ENCODE measurements around the gene RAB21.
A peak's percentile ranks its signal among the peaks of the same experiment; 100 is the strongest.

The RAB21 gene

DNA sequence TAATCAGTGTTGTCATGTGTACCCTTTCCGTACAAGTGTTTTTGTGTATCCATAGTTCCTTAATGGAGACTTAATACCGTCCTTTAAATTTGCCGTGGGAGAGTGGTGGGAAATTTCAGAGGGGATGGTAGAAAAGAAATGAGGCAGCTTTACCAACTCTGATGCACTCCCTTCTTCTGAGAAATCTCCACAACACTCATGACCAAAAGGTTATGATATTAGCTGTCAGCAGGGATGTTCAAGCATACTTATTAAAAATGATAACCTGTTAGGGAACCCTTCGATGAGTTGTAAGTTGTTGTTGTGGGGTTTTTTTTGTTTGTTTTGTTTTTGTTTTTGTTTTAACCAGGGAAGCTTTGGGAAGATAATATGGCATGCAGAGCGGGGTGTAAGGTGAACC lies 12.5 kb downstream of the RAB21 start:
- H3K27me3 ChIP-seq (ENCODE audit: insufficient read depth, low read length, poor library complexity, severe bottlenecking) = no peaks in the 10 kb centered on the region
- H3K36me3 ChIP-seq (ENCODE audit: insufficient read depth, low read length) = peaks cover 25% of the 10 kb centered on the region
- TF ChIP-seq, protein P1, sequence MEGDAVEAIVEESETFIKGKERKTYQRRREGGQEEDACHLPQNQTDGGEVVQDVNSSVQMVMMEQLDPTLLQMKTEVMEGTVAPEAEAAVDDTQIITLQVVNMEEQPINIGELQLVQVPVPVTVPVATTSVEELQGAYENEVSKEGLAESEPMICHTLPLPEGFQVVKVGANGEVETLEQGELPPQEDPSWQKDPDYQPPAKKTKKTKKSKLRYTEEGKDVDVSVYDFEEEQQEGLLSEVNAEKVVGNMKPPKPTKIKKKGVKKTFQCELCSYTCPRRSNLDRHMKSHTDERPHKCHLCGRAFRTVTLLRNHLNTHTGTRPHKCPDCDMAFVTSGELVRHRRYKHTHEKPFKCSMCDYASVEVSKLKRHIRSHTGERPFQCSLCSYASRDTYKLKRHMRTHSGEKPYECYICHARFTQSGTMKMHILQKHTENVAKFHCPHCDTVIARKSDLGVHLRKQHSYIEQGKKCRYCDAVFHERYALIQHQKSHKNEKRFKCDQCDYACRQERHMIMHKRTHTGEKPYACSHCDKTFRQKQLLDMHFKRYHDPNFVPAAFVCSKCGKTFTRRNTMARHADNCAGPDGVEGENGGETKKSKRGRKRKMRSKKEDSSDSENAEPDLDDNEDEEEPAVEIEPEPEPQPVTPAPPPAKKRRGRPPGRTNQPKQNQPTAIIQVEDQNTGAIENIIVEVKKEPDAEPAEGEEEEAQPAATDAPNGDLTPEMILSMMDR (conservative IDR thresholded peaks at IDR 0.05; ENCODE audit: low read length) = no peak
- no peak for TF ChIP-seq EZH2phosphoT487 (IDR thresholded peaks at IDR 0.05; ENCODE audit: borderline replicate concordance)
- no peaks in the 10 kb centered on the region for H3F3A ChIP-seq (ENCODE audit: low read depth)
- H3K4me3 ChIP-seq (ENCODE audit: low read length, poor library complexity, severe bottlenecking) = no peak overlapping the region
- no peak overlapping the region for H2AFZ ChIP-seq (ENCODE audit: low read length)
- H3K4me1 ChIP-seq (ENCODE audit: insufficient read depth, low read length, poor library complexity, severe bottlenecking) = peaks cover 31% of the 10 kb centered on the region
- H3K79me2 ChIP-seq (ENCODE audit: insufficient read depth, low read length) = peaks cover 72% of the 10 kb centered on the region
- H3K9ac ChIP-seq (ENCODE audit: low read depth, low read length, poor library complexity, severe bottlenecking) = no peak overlapping the region
- peaks cover 67% of the 10 kb centered on the region for H4K20me1 ChIP-seq (ENCODE audit: insufficient read depth, low read length, poor library complexity, severe bottlenecking)
- H3K4me2 ChIP-seq (ENCODE audit: low read depth, low read length, poor library complexity, severe bottlenecking) = peak overlapping the region; percentile 10
- H3K9me2 ChIP-seq (replicated peaks; ENCODE audit: low read depth, low read length) = no peaks in the 10 kb centered on the region
- no peaks in the 10 kb centered on the region for H3K9me3 ChIP-seq (ENCODE audit: insufficient read depth, low read depth, low read length)

DNA sequence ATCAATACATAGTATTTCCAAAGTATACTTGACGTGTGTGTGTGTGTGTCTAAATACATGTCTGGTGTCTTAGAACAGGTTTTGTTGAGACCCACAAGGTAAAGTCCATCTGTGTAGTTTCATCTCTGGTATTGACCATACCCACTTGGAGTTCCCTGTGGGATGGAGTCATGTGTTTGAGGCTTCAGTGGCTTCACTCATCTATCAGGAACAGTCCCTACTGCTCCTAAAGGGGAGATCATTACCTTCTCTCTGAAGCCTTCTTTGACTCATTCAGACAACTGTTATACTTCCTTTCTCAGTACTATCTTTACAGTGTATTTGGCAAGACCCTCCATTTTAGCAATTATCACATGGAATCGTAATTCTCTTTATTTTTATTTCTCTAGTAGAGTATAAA lies 14.2 kb downstream of the RAB21 start:
- H3K27me3 ChIP-seq (ENCODE audit: insufficient read depth, low read length, poor library complexity, severe bottlenecking) = no peaks in the 10 kb centered on the region
- H3K4me3 ChIP-seq (ENCODE audit: low read length, poor library complexity, severe bottlenecking) = no peak overlapping the region
- H2AFZ ChIP-seq (ENCODE audit: low read length) = no peak overlapping the region
- peaks cover 42% of the 10 kb centered on the region for H3K36me3 ChIP-seq (ENCODE audit: insufficient read depth, low read length)
- H3K9ac ChIP-seq (ENCODE audit: low read depth, low read length, poor library complexity, severe bottlenecking) = no peak overlapping the region
- peaks cover 26% of the 10 kb centered on the region for H3K4me1 ChIP-seq (ENCODE audit: insufficient read depth, low read length, poor library complexity, severe bottlenecking)
- peaks cover 59% of the 10 kb centered on the region for H4K20me1 ChIP-seq (ENCODE audit: insufficient read depth, low read length, poor library complexity, severe bottlenecking)
- TF ChIP-seq, protein P1 (conservative IDR thresholded peaks at IDR 0.05; ENCODE audit: low read length) = no peak
- no peak for TF ChIP-seq EZH2phosphoT487 (IDR thresholded peaks at IDR 0.05; ENCODE audit: borderline replicate concordance)
- no peaks in the 10 kb centered on the region for H3K9me3 ChIP-seq (ENCODE audit: insufficient read depth, low read depth, low read length)
- no peaks in the 10 kb centered on the region for H3F3A ChIP-seq (ENCODE audit: low read depth)
- no peak overlapping the region for H3K4me2 ChIP-seq (ENCODE audit: low read depth, low read length, poor library complexity, severe bottlenecking)
- H3K79me2 ChIP-seq (ENCODE audit: insufficient read depth, low read length) = peaks cover 56% of the 10 kb centered on the region
- no peaks in the 10 kb centered on the region for H3K9me2 ChIP-seq (replicated peaks; ENCODE audit: low read depth, low read length)

DNA sequence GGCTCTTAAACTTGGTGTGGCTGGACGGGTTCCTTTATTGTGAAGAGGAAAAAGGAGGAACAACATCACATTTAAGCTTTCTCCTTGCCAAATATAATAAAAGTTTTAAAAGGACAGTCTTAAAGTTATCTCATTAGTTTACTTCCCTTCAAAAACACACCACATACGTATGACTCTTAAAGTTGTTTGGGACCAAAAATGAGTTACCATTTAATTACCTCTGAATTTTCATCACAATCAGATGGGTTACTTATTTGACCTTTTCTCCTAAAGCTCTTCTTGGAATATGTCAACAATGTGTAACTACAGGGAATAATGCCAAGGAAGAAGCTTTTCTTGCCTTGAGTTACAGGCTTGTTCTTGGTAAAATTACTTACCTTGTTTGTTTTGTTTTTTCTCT lies 16.4 kb downstream of the RAB21 start:
- TF ChIP-seq, protein P1 (conservative IDR thresholded peaks at IDR 0.05; ENCODE audit: low read length) = no peak
- no peak for TF ChIP-seq EZH2phosphoT487 (IDR thresholded peaks at IDR 0.05; ENCODE audit: borderline replicate concordance)
- Histone ChIP-seq H3K4me1 (ENCODE audit: insufficient read depth, low read length, poor library complexity, severe bottlenecking) (peaks cover 17% of the 10 kb centered on the region), H4K20me1 (ENCODE audit: insufficient read depth, low read length, poor library complexity, severe bottlenecking) (peaks cover 39% of the 10 kb centered on the region), H3K36me3 (ENCODE audit: insufficient read depth, low read length) (peaks cover 57% of the 10 kb centered on the region), H2AFZ (ENCODE audit: low read length) (no peak overlapping the region), H3F3A (ENCODE audit: low read depth) (no peaks in the 10 kb centered on the region), H3K4me3 (ENCODE audit: low read length, poor library complexity, severe bottlenecking) (no peak overlapping the region), H3K79me2 (ENCODE audit: insufficient read depth, low read length) (peaks cover 34% of the 10 kb centered on the region), H3K9ac (ENCODE audit: low read depth, low read length, poor library complexity, severe bottlenecking) (no peak overlapping the region), H3K9me2 (replicated peaks; ENCODE audit: low read depth, low read length) (no peaks in the 10 kb centered on the region), H3K27me3 (ENCODE audit: insufficient read depth, low read length, poor library complexity, severe bottlenecking) (no peaks in the 10 kb centered on the region), H3K4me2 (ENCODE audit: low read depth, low read length, poor library complexity, severe bottlenecking) (no peak overlapping the region), H3K9me3 (ENCODE audit: insufficient read depth, low read depth, low read length) (no peaks in the 10 kb centered on the region)
